Measurements from ENCODE around the gene GPX3. TPM values are rescaled to one million over a fixed set of nuclear protein-coding genes. Genes with fewer than 3 reads are reported as not detected.
A peak's percentile ranks its signal among the peaks of the same experiment; 100 is the strongest.

Gene GPX3
- total RNA-seq, 6 donors from 2014 or later, result 876 to 1,536 (median 1,027) TPM

DNA sequence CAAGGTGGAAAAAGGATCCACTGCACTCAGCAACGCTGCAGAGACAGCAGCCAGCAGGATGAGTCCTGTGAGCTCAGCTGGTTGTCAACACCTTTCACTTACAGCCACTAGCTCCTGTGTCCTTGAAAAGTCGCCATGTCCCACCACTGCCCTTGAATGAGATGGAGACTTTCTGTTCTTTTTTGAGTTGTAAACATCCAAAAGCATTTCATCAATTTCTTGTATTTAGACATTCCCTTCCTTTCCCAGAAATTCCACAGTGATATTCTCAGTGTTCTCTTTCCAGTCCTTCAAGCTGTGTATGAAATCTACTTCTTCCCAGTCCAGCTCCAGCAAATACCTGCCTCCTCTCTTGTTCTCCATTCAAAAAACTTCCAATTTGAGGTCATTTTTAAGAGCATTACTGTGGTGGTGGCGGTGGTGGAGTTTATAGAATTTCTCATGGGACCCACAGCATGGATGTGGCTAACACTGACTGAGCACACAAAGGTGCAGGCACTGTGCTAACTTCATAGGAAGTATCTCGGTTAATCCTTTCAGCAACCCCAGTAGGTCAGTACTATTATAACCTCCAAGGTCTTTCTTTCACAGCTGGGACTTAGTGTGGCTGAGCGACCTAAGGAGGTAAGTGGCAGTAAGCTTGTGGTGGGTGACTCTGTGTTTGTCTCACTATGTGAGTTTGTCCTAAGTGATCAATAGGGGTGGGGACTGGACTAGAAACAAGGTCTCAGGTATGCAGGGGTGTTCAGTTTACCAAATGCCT is 15.0 kb upstream of the GPX3 start:
- Histone ChIP-seq H3K36me3 (no peaks in the 10 kb centered on the region), H3K27me3 (no peaks in the 10 kb centered on the region), H3K4me3 (peak overlapping the region in 2 of 4 donors; percentile 6 to 28), H3K9me3 (no peaks in the 10 kb centered on the region), H3K27ac (peak overlapping the region; percentile 84 to 87 (median 86)), H3K4me1 (peaks cover 34 to 47% (median 45%) of the 10 kb centered on the region in 4 donors)
- 56 to 60% methylated on average over 5 of the region's 5 CpGs for WGBS, 2 donors
- TF ChIP-seq POLR2AphosphoS5 (IDR thresholded peaks at IDR 0.05) (peak; percentile 75 to 77), EP300 (IDR thresholded peaks at IDR 0.05) (peak; percentile 40 to 97 (median 86)), POLR2A (IDR thresholded peaks at IDR 0.05) (peak in 1 of 4 donors; percentile 26)
- TF ChIP-seq, protein P1, sequence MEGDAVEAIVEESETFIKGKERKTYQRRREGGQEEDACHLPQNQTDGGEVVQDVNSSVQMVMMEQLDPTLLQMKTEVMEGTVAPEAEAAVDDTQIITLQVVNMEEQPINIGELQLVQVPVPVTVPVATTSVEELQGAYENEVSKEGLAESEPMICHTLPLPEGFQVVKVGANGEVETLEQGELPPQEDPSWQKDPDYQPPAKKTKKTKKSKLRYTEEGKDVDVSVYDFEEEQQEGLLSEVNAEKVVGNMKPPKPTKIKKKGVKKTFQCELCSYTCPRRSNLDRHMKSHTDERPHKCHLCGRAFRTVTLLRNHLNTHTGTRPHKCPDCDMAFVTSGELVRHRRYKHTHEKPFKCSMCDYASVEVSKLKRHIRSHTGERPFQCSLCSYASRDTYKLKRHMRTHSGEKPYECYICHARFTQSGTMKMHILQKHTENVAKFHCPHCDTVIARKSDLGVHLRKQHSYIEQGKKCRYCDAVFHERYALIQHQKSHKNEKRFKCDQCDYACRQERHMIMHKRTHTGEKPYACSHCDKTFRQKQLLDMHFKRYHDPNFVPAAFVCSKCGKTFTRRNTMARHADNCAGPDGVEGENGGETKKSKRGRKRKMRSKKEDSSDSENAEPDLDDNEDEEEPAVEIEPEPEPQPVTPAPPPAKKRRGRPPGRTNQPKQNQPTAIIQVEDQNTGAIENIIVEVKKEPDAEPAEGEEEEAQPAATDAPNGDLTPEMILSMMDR (IDR thresholded peaks at IDR 0.05), result no peak
- peak; percentile 19 to 29 for ATAC-seq (ENCODE audit: low FRiP score in 2 of 2)
- DNase-seq, result no peak

- H3K9me3 ChIP-seq, result no peaks in the 10 kb centered on the region
- TF ChIP-seq POLR2AphosphoS5 (IDR thresholded peaks at IDR 0.05) (peak; percentile 65 to 84), POLR2A (IDR thresholded peaks at IDR 0.05) (peak in 1 of 4 donors; percentile 23), EP300 (IDR thresholded peaks at IDR 0.05) (peak in 2 of 4 donors; percentile 72 to 93)
- TF ChIP-seq, protein P1 (IDR thresholded peaks at IDR 0.05), result no peak
- DNase-seq, result peak in 1 of 2 donors; percentile 82
- peak overlapping the region; percentile 84 to 87 (median 86) for H3K27ac ChIP-seq
- WGBS, 2 donors, result 20 to 28% methylated on average over 7 of the region's 7 CpGs
- H3K4me3 ChIP-seq, result peak overlapping the region in 2 of 4 donors; percentile 6 to 28
- peaks cover 34 to 47% (median 45%) of the 10 kb centered on the region in 4 donors for H3K4me1 ChIP-seq
- H3K27me3 ChIP-seq, result no peaks in the 10 kb centered on the region
- ATAC-seq (ENCODE audit: low FRiP score in 2 of 2), result peak; percentile 82 to 86
- H3K36me3 ChIP-seq, result no peaks in the 10 kb centered on the region
Measured at GRCh38 chr5:151005950-151006576, 14.3 kb upstream of the GPX3 start.

GRCh38 chr5:151006704-151007334 is 13.6 kb upstream of the GPX3 start:
- peaks cover 34 to 47% (median 45%) of the 10 kb centered on the region in 4 donors for H3K4me1 ChIP-seq
- peak overlapping the region; percentile 84 to 87 (median 86) for H3K27ac ChIP-seq
- no peak overlapping the region for H3K4me3 ChIP-seq
- no peaks in the 10 kb centered on the region for H3K27me3 ChIP-seq
- no peaks in the 10 kb centered on the region for H3K9me3 ChIP-seq
- TF ChIP-seq POLR2A (IDR thresholded peaks at IDR 0.05) (no peak), EP300 (IDR thresholded peaks at IDR 0.05) (peak in 1 of 4 donors; percentile 23), POLR2AphosphoS5 (IDR thresholded peaks at IDR 0.05) (peak; percentile 51 to 68)
- TF ChIP-seq, protein P1 (IDR thresholded peaks at IDR 0.05), result no peak
- ATAC-seq (ENCODE audit: low FRiP score in 2 of 2) (peak; percentile 55 to 69), DNase-seq (peak in 1 of 2 donors; percentile 80)
- no peaks in the 10 kb centered on the region for H3K36me3 ChIP-seq
- WGBS, 2 donors, result 54 to 72% methylated on average over 5 of the region's 5 CpGs

DNA sequence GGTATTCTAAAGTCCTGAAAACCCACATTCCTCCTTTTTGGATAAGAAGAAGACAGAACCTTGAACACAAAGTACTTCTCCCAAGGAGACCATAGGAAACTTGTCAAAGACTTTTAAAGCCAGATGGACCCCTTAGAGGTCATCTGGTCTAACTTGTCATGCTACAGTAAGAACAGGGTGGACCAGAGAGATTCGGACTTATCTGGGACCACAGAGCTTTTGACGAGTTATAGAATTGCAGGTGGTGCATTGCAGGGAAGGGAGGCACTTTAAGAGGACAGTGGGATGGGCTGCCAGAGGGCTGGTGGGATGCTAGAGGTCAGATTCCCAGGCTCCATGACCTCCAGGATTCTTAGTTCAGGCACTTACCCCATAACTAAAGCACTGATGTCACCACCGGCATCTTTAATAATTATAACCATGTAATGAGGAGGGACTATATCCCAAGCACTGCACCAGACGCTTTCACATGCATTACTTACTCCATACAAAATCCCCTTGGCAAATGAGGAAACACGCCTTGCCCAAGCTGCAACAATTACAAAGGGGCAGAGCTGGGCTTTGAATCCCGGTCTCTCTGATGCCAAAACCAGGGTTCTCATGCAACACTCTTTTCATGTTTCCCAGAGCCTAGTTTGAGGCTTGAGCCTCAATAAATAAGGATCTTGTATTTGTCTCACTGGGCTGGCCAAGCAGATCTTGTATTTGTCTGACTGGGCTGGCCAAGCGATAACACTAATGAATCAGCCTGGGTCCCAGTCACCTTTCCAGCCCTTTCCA is 12.8 kb upstream of the GPX3 start:
- H3K4me1 ChIP-seq, result peaks cover 34 to 47% (median 43%) of the 10 kb centered on the region in 4 donors
- TF ChIP-seq EP300 (IDR thresholded peaks at IDR 0.05) (no peak), POLR2A (IDR thresholded peaks at IDR 0.05) (no peak), POLR2AphosphoS5 (IDR thresholded peaks at IDR 0.05) (no peak)
- TF ChIP-seq, protein P1 (IDR thresholded peaks at IDR 0.05), result no peak
- no peaks in the 10 kb centered on the region for H3K27me3 ChIP-seq
- no peaks in the 10 kb centered on the region for H3K9me3 ChIP-seq
- WGBS, 2 donors, result 84% methylated on average over 7 of the region's 7 CpGs
- H3K27ac ChIP-seq, result peak overlapping the region; percentile 84 to 87 (median 86)
- H3K36me3 ChIP-seq, result no peaks in the 10 kb centered on the region
- no peak for DNase-seq
- no peak overlapping the region for H3K4me3 ChIP-seq
- ATAC-seq (ENCODE audit: low FRiP score in 2 of 2), result no peak

Measured in upper lobe of left lung (tissue), 6 donors.